ENCODE measurements around the gene ARHGAP15.

ARHGAP15 gene

DNA sequence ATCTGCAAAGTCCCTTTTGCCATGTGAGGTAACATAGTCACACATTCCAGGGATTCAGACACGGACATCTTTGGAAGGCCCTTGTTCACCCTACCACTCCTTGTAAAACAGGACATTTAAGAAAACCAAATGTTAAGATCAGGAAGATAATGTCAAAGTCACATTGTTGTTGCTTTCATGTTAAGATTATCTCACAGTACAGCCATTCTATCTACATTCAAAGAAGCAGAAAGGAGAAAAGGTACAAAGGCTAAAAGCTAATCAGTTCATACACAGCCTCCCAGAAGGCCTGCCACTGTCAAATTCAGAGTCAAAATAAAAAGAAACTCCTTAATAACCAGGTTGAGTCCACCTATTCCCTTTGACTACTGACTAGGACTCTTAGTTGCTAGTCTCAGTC, 573.7 kb downstream of the ARHGAP15 start:
- no peak for DNase-seq

DNA sequence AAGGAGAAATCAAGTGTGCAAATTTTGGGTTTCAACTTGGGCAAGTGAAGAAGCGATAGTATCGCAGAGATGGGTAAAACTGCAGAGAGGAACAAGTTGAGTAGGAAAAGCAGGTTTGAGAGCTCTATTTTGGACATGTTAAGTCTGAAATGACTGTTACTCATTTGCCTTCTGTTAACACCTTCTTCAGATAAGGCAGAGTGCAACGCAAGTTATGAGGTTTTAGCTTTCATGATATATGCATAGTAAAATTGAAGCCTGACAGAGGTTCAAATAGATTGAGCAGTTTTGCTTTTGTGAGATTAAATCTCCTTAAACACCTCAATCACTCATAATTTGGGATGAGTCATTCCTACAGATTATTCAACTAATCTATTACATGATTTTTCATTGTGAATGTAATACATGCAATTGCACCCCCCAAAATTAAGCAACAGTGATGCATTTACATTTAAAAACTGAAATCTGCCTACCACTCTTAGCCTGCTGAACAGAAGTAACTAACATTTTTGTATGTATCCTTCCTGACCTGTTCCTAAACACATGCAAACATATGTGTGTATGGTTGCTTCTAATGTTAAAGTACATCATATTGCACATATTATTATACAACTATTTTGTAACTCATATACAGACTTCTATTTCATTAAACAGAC, 575.4 kb downstream of the ARHGAP15 start:
- peak; percentile 90 for DNase-seq

DNA sequence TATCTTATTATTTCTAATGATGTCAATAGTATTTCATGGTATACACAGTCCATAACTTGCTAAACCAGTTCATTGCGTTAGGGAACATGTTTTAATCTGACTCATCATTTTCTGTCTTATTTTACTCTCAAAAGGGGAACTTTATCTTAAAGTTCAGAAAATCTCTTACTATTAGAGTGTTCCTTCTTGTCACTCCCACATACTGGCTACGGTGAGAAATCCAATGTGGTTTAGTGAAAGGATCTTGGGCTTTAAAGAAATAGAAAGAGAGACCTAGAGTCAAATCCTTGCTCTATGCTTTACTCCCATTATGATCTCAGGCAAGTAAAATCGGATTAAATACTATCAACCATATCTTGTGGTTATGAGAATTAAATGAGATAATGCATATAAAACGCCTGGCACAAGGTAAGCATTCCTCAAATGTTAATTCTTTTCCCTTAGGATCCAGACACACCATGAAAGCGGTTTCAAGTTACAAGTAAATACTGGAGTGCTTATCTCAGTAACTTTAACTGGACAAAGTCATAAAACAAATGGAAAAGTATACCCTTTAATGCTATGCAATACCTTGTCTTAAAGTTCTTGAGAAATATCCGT, 576.0 kb downstream of the ARHGAP15 start:
- peak; percentile 44 for DNase-seq

DNA sequence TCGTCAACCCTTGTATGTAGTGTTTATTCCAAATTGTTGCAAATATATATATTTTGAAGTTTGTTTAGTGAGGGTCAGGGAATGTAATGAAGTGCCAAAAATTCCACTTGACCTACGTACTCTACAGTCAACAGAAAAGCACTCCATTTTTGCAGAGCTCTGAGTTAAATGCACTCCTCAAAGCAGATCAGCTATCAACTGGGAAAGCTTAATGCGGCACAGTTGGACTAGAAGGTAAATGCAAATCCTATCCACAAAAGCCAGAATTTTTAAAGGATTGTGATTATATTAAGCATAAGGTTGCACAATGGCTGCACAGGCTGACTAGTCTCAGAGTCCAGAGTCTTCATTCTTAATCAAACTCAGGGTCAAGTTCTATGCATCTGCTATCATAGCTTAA, 577.1 kb downstream of the ARHGAP15 start:
- no peak for DNase-seq

DNA sequence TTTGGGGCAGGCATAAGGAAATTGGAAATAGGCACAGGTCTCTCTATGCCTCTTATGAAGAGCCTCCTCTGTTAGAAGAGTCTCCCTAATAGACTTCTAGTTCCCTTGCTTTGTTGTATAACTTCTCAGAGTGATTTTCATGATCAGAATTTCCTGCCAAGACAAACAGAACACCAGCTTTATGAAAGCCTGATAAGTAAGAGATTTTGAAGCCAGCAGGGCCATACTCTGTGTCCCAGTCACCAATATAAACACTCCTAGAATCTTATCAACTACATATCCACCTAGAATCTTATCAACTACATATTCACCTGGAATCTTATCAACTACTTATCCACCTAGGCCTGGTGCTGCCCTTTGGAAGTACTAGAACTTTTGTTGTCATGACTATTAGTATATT, 579.5 kb downstream of the ARHGAP15 start:
- DNase-seq, result no peak

DNA sequence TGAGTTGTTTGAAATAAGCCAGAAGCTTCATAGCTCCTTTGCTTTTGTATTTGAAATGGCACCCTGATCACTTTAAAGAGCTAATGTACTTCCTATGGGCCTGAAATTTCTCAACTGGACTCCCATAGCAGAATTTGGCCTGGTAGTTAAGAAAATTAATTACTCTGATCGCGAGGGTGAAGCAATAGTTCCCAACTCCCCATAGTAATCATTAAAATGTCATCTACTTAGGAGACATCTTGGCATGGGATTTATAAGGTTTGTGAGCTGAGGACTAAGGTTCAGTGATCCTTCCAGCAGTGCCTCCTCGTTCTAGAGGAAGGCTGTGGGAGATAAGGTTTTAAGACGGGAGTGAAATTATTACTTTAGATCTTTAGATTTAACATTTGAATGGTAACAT, 581.0 kb downstream of the ARHGAP15 start:
- DNase-seq, result no peak

DNA sequence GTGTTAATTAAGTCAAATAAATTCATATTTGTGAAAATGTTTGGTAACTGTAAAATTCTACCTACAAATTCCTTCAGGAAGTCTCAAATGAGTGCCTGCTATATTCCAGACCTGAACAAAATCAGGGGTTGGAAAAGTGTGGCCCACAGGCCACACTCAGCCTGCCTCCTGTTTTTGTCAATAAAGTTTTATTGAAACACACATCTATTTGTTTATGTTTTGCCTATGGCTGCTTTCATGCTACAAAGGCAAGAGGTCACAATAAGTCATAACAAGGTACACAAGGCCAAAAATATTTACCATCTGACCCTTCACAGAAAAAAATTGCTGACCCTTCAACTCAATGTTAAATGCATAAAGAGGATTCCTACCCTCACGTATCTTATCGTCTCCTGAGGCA, 581.7 kb downstream of the ARHGAP15 start:
- DNase-seq, result no peak

DNA sequence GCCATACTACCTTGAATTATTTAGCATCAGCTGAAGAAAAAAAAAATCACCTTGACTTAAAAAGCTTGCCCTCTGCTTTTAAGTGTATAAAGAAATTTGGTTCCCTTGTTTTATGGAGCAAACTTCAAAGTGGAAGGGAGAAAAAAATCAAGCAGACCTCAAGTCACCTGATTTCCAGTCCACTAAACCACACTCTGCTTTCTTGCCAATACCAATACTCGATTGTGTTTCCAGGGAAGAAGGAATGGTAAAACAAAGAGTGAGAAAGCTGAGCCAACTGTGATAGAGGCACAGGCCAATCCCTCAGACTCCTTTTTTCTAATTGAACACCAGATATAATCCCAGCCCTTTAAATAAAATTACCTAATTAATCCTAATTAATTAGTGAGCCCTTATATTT, 587.3 kb downstream of the ARHGAP15 start:
- no peak for DNase-seq

DNA sequence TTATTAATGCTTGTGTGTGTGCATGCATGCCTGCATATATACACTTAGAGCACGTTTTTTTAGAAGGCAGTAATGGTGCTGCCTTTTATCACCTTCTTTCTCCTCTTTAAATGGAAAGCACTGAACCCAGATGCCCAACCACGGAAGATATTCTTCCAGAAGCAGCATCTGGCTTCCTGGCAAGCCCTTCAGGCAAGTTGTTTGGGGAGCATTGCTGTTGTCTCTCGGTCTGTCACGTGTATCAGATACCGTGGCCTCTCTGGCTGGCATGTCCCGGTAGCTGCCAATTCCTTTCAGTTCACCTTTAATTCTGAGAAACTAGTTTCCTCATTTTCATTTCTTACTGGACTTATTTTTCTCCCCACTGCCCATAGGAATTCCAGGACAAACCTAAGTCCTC, 587.8 kb downstream of the ARHGAP15 start:
- DNase-seq, result no peak

DNA sequence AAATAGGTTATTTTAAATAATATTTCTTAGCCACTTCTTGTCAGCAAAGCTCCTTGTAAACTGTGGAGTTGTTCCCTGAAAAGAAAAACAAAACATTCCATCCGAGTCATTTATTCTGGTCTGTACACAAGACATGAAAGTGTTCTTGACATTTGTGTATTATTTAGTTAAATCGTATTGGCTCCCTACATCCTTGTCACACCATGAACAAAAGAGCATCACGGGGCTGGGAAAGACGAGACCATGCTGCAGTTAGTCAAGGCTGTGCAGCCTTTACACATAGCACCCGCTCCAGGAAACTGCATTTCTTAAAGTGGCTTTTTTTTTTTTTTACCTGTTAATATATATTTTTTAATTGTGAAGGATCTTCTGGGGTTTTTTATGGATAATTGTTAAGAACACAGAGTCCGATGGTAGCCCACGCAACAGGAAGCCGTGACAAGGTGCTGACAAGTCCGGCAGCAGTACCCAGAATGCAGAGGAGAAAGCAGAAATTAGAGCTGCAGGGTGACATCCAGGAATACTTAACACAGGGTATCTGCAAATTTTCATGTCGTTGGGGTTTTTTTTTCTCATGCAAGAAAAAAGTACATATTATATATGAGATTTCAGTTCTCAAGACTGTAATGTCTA, 588.4 kb downstream of the ARHGAP15 start:
- no peak for DNase-seq

DNA sequence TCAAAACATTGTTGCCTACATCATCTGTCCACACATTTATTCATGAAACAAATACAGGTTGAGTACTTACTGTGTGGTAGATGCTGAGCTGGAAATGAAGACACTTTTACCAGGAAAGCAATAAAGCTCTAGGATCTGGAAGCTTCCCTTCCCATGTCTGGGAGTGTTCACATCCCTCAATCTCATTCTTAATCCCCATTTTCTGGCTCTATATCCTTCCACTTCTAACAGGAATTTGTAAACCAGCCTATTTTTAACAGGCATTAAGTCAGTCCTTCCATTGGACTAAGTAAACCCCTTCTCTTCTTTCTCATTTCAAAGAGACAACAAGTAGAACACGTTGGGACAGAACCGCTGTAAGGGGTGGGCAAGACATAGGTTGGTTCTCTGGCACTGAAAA, 589.5 kb downstream of the ARHGAP15 start:
- DNase-seq, result no peak

DNA sequence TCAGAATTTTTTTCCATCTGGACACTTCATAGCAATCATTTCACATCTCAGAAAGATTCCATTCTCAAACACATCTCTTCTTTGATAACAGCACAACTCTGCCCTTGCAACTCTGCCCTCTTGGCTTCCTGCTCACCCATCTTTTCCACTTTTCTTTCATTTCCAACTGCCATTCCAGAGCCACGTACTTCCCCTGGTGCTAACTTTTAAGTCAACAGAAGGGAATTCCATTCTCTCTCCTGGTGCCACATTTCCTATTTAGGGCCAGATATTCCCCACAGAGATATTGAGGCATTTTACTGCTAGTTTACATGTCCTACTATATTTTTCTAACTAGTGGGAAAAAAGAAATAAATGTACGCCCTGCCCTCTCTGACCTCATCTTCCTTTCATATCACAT, 590.2 kb downstream of the ARHGAP15 start:
- DNase-seq, result no peak

DNA sequence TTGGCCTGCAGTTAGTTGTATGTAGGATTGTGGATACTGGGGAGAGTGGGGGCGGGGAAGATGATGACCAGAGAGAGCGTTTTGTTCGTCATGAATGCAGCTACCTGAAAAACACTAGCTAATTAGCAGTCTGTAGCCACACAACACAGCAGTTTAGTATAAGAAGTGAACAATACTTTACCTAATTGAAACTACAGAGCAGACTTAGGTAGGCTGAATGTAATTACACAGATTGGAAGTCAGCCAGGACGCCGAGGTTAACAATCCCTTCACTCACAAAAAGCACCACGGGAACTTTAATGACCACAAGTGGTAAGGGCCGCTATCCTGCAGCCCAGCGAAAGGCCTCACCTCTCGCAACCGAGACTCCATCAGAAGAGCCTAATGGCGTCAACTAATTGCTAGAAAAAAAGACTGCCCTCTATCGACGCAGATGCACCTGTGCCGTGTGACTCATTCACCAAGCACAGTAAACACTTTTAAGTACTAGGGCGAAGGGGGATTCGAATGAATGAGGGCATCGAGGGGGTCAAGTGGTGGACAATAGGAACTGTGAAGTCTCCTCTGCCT, 591.0 kb downstream of the ARHGAP15 start:
- no peak for DNase-seq

DNA sequence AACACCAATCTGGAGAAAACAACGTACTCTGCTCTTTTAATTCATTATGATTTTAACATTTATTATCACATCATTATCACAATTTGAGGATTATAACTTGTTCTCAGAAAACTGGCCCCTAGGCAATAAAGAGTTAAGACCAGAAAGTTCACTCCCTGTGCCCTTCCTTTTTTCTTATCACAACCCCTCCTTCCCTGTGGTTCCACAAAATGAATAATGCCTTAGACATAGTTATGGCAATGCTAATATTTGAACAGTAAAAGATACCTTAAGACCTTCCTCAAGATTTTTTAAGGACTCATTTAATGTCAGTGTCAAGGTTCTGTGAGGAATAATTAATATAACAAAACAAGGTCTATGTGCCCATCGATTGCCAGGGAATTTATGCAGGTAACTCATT, 596.2 kb downstream of the ARHGAP15 start:
- DNase-seq, result no peak

DNA sequence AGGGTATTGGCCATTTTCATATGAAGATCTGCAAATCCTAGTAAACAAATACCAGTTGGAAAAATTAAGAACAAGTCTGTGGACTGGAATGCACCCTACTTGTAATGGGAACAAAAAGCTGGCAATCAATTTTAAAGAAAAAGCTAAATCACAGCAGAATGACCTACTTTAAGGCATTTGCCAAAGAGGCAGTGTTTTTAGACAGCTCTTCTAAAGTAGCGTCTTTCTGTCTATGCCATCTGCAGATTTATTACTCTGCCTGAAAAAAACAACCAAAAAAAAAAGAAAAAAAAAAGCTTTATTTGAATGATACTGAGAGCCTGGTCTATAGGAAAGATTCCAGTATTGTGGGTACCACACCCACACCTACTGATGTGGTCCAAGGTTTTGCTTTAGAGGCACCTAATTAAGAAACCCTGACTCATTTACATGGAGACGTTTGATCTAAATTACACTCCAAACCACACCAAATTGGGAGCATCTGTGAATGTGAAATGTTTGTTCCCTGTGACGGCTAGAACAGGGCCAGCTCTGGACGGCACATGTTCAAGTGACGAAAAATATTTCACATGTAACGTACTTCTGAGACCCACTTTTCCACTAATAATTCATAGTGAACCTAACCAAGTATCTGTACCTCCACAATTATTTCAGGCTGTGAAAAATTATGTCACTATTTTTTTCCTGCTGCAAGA, 597.1 kb downstream of the ARHGAP15 start:
- DNase-seq, result peak; percentile 24

DNA sequence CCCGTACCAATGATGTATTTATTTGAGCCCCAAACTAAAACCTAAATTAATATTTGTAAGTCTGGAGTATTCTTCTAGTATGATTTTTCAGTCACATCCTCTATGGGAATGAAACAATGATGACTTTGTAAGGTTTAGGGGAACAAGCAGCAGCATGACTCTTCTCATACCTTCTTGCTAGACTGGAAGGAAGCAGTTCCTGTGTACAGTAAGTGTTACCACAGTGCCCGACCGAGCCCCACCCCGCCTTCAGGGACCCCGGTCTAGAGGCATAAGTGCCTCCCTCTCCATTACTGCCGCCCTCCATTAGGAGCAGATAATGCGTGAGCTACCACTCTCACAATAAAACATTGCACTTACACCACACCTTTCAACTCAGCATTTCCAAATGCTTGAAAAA, 599.3 kb downstream of the ARHGAP15 start:
- DNase-seq, result peak; percentile 58

DNA sequence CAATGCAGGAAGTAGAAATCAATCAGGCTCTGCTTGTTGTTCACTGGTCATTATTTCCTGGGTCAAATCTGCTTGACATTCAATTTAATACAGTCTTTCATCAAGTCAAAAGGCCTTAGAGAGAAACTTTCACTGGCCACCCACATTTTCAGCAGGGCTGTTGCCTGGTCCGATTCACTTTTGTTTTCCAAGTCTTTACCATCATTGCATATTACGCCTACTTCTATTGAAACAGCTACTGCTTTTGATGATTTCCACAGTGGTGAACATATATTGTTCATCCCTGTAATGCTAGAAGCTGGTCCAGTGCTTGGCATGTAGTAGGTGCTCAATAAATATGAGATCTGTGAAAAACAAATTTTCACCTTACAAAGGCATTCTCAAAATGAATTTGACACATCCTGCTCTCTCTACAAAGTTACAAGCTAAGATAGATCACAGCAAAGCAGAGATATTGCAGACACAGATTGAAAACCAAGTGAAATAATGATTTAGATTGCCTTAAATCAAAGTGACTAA, 600.1 kb downstream of the ARHGAP15 start:
- DNase-seq, result peak; percentile 75

DNA sequence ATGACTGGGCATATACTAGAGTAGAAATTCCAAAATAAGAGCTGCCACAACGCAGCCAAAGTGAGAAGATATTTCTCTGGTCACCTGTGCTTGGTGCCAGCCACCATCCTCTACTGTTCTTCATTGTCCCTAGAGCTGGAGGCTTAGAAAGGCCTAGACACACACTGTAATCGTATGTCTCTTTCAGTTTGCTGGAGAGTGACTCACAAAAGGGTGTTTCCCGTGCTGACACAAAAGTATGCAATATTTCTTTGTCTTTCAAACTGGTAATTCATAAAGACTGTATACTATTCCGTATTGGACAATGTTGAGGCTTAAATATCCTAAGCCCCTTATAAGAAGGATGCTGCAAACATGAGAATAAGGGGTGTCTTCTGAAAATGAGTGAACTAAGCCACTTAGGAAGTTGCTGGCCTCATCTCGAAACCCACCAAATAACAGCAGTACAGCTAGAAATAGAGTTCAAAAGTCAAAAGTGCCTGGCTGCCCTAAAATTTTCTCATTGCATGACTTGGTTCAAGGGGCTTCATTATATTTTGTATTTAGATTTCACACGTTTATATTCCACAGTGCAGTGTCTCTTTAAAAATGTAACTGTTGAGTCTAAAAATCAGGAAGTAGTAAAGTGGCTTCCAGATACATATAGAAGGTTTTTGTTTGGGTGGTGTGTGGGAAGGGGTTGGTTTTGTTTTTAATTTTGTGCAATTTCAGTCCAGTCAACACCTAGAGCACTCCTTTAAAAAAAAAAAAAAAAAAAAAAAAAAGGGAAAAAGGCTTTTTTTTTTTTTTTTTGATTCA, 601.1 kb downstream of the ARHGAP15 start:
- peak; percentile 83 for DNase-seq

DNA sequence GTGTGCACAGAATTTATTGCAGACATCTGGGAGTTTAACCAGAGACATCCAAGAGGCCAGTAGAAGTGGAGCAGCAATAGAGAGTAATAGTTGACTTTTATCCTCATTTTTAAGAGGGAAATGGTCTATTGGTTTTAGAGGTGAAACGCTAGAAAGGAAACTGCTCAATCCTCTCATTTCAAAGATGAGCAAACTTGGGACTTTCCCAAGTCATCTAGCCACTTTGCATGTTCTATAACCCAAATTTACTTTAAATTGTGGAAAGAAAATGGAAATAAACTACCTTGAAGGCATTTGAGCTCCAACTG, 601.7 kb downstream of the ARHGAP15 start:
- peak; percentile 78 for DNase-seq

DNA sequence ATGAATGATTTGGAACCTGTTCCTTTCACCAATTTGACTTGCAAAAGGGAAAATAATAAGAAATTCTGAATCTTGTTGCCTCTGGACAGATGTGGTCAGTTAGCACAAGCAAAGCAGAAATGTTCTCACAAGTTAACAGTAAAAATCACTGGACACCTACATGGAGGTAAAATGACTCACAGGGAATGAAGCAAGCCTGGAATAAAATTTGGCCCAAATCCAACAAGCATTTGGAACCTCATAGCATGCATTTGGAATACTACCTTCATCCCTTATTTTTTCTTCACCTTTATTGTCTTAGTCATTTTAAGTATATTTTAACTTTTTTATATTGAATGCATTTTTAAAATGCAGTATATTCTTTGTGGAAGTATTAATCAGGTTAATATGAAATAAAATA, 602.9 kb downstream of the ARHGAP15 start:
- DNase-seq, result no peak

DNA sequence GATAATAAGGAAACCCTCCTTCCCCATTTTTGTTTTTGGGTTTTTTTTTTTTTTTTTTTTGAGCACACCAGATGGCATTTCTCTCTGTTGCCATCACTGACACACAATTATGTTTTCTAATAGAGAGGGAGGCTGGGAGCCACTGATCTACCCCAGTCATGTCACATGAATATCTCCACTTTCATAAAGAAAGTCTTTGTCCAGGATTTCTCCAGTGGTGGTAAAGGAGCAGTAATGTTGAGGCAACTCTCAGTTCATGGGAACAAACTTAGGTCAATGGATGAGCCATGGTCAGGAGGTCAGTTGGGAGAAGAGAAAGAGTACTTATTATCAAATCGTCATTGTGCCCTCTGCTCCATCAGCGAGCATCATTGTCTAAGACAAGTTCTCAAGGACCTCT, 603.7 kb downstream of the ARHGAP15 start:
- DNase-seq, result no peak

DNA sequence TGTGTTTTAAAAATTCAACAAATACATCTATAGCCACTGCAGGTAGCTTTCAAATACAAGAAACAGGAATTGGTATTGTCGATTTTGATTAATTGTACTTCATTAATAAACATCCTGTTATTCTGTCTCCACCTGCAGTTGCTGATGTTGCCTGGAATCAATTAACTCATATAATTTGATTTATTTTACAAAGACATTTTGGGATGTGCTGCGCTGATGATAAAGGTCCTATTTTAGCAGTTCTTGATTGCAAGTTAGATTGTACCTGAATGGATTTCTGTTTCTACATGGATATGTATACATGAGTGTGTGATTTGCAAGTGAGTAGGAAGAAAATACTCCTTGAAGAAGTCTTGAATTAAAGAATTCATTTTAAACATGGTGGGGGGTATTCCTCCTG, 605.3 kb downstream of the ARHGAP15 start:
- no peak for DNase-seq

DNA sequence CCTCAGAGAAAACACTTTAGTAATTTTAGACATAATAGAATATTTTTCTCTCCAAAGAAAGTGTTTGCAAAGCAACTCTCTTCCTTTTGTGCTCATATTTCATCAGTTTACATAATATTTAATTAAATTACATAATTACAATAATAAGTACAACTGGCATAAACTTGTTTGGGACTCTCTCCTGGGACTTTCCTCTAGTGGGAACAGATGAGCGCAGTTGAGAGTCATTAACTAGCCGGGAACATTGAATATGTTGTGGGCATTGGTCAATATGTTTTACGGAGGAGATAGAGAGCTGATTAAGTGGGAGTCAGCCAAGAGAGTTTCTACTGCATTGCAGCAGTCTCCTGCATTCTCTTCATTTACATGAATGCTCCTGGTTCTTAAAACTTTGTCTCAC, 607.7 kb downstream of the ARHGAP15 start:
- DNase-seq, result no peak
